ENCODE measurements around the gene RNF8. TPM values are rescaled to one million over a fixed set of nuclear protein-coding genes. Genes with fewer than 3 reads are reported as not detected.
"Not testable (repeated sequence)": the region's sequence is repeated elsewhere in the genome, so short reads cannot be mapped to it uniquely, and the experiment has no call there.

Gene RNF8
- total RNA-seq, 2 donors from 2014 or later = 12.7 to 42.4 TPM

GRCh38 chr6:37393381-37393929 is 39.7 kb downstream of the RNF8 start:
- no peak for TF ChIP-seq POLR2AphosphoS5 (IDR thresholded peaks at IDR 0.05)
- TF ChIP-seq, protein P1, sequence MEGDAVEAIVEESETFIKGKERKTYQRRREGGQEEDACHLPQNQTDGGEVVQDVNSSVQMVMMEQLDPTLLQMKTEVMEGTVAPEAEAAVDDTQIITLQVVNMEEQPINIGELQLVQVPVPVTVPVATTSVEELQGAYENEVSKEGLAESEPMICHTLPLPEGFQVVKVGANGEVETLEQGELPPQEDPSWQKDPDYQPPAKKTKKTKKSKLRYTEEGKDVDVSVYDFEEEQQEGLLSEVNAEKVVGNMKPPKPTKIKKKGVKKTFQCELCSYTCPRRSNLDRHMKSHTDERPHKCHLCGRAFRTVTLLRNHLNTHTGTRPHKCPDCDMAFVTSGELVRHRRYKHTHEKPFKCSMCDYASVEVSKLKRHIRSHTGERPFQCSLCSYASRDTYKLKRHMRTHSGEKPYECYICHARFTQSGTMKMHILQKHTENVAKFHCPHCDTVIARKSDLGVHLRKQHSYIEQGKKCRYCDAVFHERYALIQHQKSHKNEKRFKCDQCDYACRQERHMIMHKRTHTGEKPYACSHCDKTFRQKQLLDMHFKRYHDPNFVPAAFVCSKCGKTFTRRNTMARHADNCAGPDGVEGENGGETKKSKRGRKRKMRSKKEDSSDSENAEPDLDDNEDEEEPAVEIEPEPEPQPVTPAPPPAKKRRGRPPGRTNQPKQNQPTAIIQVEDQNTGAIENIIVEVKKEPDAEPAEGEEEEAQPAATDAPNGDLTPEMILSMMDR (IDR thresholded peaks at IDR 0.05) = no peak
- TF ChIP-seq POLR2A (IDR thresholded peaks at IDR 0.05) = no peak
- Histone ChIP-seq H3K9me3 (no peaks in the 10 kb centered on the region), H3K4me1 (replicated peaks) (no peaks in the 10 kb centered on the region), H3K36me3 (no peaks in the 10 kb centered on the region), H3K4me3 (no peak overlapping the region), H3K27me3 (replicated peaks; ENCODE audit: insufficient read depth) (no peaks in the 10 kb centered on the region), H3K27ac (no peak overlapping the region)
- 38% methylated on average over 1 of the region's 1 CpG for WGBS
- no peak for DNase-seq (ENCODE audit: low spot score)
- intact Hi-C loops (cut with DNase I) = no loop called here

DNA sequence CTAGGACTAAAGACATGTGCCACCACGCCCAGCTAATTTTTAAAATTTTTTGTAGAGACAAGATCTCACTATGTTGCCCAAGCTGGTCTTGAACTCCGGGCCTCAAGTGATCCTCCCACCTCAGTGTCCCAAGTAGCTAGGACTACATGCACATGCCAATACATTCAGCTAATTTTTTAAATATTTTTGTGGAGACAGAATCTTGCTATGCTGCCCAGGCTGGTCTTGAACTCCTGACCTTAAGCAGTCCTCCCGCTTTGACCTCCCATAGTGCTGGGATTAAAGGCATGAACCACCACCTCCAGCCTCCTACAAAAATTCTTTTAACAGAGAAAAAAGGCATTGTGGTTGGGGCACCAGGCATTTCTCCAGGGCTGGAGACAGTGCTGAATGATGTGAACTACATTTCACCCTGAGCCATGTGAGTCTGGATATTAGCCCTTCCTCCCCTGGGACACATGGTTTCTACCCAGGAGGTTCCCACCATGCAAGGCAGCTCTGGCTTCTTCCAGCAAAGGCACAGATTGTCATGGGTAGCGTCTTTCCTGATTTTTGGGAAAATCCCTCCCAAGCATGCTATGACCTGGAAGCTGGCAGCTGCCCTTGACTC is 42.9 kb downstream of the RNF8 start:
- Histone ChIP-seq H3K36me3 (no peaks in the 10 kb centered on the region), H3K9me3 (no peaks in the 10 kb centered on the region), H3K27me3 (replicated peaks; ENCODE audit: insufficient read depth) (no peaks in the 10 kb centered on the region), H3K27ac (no peak overlapping the region), H3K4me3 (no peak overlapping the region), H3K4me1 (replicated peaks) (no peaks in the 10 kb centered on the region)
- no peak for DNase-seq (ENCODE audit: low spot score)
- TF ChIP-seq, protein P1 (IDR thresholded peaks at IDR 0.05) = no peak
- TF ChIP-seq POLR2AphosphoS5 (IDR thresholded peaks at IDR 0.05) (no peak), POLR2A (IDR thresholded peaks at IDR 0.05) (no peak)
- intact Hi-C loops (cut with DNase I) = no loop called here
- 87% methylated on average over 4 of the region's 4 CpGs for WGBS

GRCh38 chr6:37399131-37399530 is 45.3 kb downstream of the RNF8 start:
- no peak overlapping the region for H3K27ac ChIP-seq
- intact Hi-C loops (cut with DNase I) = no loop called here
- H3K4me1 ChIP-seq (replicated peaks) = no peaks in the 10 kb centered on the region
- H3K4me3 ChIP-seq = no peak overlapping the region
- TF ChIP-seq, protein P1 (IDR thresholded peaks at IDR 0.05) = no peak
- TF ChIP-seq POLR2A (IDR thresholded peaks at IDR 0.05) = no peak
- no peak for TF ChIP-seq POLR2AphosphoS5 (IDR thresholded peaks at IDR 0.05)
- H3K27me3 ChIP-seq (replicated peaks; ENCODE audit: insufficient read depth) = no peaks in the 10 kb centered on the region
- H3K36me3 ChIP-seq = no peaks in the 10 kb centered on the region
- no peaks in the 10 kb centered on the region for H3K9me3 ChIP-seq
- no peak for DNase-seq (ENCODE audit: low spot score)

DNA sequence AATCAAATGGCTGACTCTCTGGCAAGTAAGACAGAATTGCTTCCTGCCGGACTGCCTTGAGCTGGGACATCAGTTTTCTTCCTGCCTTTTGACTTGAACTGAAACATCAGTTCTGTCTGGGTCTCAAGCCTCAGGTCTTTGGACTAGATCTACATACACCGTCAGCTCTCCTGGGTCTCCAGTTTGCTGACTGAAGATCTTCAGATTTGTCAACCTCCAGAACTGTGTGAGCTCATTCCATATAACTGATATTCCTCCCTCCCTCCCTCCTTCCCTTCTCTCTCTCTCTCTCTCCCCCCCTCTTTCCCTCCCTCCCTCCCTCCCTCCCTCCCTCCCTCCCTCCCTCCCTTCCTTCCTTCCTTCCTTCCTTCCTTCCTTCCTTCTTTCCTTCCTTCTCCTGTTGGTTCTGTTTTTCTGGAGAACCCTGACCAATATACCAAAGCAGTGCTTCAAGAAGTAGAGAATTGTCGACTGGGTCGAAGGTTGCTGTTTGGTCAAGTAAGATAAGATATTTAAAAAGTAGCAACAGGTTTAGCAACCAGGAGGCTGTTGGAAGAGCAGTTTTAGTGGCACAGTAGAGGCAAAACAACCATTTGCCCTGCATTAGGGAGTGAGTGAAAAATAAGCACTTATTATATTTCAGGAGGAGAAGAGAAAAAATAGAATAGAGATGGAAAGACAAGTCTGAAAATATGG is 46.2 kb downstream of the RNF8 start:
- WGBS = 62% methylated on average over 4 of the region's 4 CpGs
- Histone ChIP-seq H3K4me1 (replicated peaks) (no peaks in the 10 kb centered on the region), H3K4me3 (no peak overlapping the region), H3K36me3 (no peaks in the 10 kb centered on the region), H3K27ac (no peak overlapping the region), H3K27me3 (replicated peaks; ENCODE audit: insufficient read depth) (no peaks in the 10 kb centered on the region), H3K9me3 (no peaks in the 10 kb centered on the region)
- no peak for TF ChIP-seq POLR2A (IDR thresholded peaks at IDR 0.05)
- TF ChIP-seq, protein P1 (IDR thresholded peaks at IDR 0.05) = no peak
- intact Hi-C loops (cut with DNase I) = no loop called here
- no peak for DNase-seq (ENCODE audit: low spot score)

- H3K27me3 ChIP-seq (replicated peaks; ENCODE audit: insufficient read depth); H3K9me3 ChIP-seq; H3K27ac ChIP-seq; H3K36me3 ChIP-seq; intact Hi-C loops (cut with DNase I); H3K4me3 ChIP-seq; H3K4me1 ChIP-seq (replicated peaks); DNase-seq (ENCODE audit: low spot score): not testable (repeated sequence)
Observed at GRCh38 chr6:37401658-37402057, 47.9 kb downstream of the RNF8 start.

All from prostate gland (tissue), 2 donors.